ENCODE data around the gene ALDH7A1.
"Not testable (repeated sequence)": the region's sequence is repeated elsewhere in the genome, so short reads cannot be mapped to it uniquely, and the experiment has no call there.

ALDH7A1 gene

GRCh38 chr5:126534553-126534952 lies 60.5 kb downstream of the ALDH7A1 start:
- no peak for DNase-seq

DNA sequence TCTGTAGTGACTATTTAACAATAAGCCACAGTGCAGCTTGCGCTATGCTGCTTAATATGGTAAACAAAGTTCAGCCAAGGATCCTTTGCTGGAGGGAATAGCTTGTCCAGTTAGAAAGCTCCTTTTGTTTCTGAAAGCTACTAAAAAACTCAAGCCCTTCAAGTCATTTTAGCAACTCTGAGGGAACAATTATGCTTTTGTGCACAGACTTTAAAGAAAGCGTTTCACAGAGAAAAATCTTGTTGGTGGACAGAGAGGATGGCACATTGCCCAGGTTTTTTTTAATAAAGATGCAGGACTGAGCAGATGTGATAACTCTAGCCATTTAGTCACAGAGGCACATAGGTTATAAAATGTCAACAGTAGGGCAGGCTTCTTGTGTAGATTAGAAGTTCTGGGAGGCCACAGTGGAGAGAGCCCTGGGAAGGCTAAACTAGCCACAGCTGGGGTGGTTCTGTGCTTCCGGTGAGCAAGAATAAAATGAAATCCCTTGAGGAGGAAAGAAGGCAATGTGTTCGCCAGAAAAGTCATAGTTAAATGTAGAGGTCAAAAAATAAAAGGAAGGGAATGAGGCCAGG lies 63.4 kb downstream of the ALDH7A1 start:
- peak; percentile 42 for DNase-seq

- DNase-seq = peak; percentile 93
These were observed 67.1 kb downstream of the ALDH7A1 start for GRCh38 chr5:126527892-126528291.

DNA sequence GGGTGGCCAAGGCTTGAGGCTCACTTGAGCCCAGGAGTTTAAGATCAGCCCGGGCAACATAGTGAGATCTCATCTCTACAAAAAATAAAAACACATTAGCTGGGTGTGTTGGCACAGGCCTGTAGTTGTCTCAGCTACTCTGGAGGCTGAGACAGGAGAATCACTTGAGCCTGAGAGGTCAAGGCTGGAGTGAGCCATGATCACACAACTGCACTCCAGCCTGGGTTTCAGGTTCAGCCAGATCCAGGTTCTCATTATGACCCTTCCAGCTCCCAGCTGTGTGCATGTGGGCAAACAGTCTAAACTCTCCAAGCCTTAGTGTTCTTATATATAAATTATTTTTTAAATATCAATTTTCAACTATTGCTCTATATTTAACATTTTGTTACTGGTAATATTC lies 67.9 kb downstream of the ALDH7A1 start:
- DNase-seq = no peak

GRCh38 chr5:126526493-126526892 lies 68.5 kb downstream of the ALDH7A1 start:
- no peak for DNase-seq

DNA sequence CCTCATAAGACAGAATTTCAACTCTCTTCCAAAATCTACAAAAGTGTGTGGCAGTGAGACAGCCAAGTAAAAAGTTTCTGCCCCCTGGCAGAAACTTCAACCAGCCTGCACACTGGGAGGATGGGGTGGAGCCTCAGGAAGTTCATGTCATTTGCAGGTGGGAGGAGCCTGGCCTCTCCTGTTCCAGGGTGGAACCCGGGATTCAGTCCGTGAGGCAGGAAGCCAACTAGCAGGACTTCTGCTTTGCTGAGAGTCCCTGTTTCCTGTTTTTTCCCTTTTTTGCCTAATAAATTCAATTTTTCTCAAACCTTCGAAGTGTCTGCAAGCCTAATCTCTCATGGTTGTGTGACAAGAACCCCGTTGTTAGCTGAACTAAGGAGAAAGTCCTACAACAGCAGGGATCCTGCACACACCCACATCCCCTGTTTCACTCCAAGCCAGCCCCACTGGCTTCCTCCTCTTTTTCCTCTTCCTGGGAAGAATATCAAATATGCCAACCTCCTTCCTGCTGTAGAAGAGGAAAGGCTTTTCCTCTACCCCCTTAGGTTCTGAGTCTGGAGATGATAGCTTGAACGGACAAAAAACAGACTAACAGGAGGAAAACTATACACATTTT lies 69.3 kb downstream of the ALDH7A1 start:
- peak; percentile 68 for DNase-seq

GRCh38 chr5:126523818-126524510 lies 71.1 kb downstream of the ALDH7A1 start:
- DNase-seq = peak; percentile 35

- DNase-seq = no peak
These were observed 73.9 kb downstream of the ALDH7A1 start for GRCh38 chr5:126521130-126521529.

DNA sequence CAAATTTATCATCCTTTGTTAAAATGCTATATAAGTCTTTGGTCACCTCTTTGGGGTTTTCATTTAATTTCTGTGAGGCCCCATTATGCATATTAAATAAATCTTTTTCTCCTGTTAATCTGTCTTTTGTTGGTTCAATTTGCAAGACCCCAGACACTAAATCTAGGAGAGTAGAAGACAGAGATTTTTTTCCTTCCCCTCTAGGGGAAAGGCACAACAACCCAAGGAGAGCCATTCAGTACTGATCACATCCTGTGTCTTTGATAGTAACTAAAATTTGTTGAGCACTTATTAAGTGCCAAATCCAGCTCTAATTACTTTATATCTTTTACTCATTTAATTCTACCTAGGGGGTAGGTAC lies 74.4 kb downstream of the ALDH7A1 start:
- DNase-seq = no peak

DNA sequence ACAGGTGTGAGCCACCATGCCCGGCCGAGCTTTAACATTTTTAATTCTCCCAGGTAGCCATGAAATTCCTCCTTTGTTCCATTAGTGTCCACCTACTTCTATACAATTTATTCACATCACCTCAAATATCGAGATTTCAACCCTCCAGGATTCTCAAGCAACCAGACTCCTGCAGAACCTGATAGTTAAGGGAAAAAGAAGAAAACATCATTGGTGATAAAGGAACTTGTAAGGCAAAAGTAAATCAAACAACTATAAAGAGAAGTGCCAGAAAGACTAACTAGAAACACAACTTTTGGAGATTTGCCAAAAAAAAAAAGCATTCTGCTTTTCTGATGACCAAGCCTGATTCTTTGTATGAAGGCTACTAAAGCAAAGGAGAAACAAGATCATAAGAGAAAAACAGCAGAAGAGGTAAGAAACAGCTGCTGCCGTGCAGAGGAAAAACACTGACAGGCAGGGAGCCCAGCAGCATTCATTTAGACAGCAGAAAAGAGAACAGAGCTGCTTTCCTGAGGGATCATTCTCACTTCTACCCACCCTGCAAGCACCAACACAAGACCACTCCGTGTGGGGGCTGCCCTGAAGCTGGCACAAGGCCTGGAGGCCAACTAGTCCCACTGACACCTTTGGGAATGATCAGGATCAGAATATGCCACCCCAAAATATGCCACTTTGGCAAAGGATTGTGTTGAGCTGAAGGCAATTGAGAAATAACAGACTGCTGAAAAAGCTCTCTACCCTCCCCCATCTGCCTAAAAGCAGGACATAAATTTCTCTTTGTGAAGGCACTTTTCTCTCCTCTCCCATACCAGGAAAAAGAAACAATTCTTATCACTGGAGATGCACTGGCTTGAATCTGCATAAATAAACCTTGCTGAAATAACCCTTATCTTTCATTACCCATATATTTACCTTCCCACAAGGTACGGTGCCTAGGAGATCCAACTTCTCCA lies 75.1 kb downstream of the ALDH7A1 start:
- no peak for DNase-seq

- not testable (repeated sequence) for DNase-seq
These were observed 75.8 kb downstream of the ALDH7A1 start for GRCh38 chr5:126519223-126519622.

DNA sequence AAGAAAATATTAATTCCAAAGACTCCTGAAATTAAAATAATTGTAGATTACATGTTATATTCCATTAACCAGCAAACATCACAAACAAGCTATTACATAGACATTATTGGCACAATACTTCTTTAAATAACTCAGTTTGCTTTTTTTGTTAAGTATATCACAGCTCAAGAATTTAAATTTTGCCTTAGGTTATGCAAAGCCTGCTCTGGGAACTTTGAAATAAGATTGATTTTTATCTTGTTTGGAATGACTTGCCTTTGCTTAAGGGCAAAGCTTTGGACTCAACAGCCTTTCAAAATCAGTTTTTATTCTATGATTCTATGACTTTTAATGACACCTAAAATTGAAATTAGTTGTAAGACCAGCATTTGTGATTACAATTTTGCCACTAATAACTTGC lies 78.2 kb downstream of the ALDH7A1 start:
- peak; percentile 24 for DNase-seq

DNA sequence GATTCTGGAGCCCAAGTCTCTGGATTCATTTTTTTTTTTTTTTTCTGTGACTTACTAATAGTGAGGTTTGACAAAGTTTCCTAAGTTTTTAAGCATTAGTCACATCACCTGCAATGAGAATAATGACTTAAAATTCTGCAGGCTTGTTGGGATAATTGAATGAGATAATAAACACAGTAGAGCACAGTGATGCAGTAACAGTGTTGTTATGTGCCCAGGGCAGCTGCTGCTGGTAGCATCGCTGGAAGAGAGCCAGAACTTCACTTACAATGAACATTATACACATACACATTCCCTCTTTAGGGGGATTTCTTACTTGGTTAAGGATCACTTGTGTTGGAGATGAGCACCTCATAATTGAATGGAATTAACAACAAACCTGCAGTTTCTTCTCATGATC lies 78.9 kb downstream of the ALDH7A1 start:
- peak; percentile 57 for DNase-seq

DNA sequence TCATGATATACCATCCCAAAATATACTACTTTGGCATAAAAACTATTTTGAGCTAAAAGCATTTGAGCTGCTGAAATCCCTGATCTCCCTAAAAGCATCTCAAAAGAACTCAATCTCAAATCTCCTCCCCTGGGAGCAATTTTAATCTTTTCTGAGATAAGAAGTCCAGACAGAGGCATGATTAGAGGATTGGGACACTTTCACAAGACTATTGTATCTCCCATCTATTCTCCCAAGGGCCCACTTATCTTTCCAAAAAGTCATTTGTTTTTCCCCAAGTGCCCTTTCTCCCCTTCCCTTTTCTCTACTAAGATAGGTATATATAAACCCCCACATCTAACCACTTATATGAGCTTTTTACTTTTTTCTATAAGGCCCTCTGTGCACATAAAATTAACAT lies 79.7 kb downstream of the ALDH7A1 start:
- DNase-seq = peak; percentile 22

DNA sequence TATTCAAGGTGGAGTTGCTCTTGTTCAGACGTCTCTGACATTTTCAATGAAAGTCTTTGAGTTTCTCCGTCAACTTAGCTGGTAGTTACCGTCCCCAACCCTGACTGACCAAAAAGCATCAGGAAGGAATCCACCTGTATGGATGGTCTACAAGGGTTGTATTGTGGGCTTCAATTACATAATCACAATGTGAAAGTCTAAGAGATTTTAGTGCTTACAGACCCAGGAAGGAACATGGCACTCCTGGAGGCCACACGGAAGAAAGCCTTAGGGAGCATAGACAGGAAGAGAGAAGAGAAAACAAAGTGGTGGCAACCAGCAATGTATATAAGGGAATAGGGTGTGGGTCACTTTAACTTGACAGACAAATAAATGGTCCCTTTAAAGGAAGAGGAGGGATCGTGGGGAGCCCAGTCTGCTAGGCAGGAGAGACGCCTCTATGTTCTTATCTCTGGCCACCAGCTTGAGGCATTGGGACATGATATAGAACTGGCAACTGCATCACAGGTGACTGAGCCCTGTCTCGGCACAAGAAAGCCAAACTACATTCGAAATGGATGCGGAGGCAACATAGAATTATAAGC lies 80.4 kb downstream of the ALDH7A1 start:
- no peak for DNase-seq

- peak; percentile 55 for DNase-seq
These were observed 80.9 kb downstream of the ALDH7A1 start for GRCh38 chr5:126514131-126514557.

GRCh38 chr5:126513703-126514102 lies 81.3 kb downstream of the ALDH7A1 start:
- no peak for DNase-seq

DNA sequence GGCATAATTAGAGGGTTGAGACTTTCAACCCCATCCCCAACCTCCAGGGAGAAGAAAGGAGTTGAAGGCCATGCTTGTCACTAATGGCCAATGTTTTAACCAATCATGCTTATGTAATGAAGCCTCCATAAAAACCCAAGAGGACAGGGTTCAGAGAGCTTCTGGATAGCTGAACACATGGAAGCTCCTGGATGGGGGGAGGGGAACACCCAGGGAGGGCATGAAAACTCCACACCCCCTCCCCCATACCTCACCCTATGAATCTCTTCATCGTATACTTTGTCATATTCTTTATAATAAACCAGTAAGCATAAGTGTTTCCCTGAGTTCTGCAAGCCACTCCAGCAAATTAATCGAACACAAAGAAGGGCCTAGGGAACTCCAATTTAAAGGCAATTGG lies 81.7 kb downstream of the ALDH7A1 start:
- DNase-seq = no peak

DNA sequence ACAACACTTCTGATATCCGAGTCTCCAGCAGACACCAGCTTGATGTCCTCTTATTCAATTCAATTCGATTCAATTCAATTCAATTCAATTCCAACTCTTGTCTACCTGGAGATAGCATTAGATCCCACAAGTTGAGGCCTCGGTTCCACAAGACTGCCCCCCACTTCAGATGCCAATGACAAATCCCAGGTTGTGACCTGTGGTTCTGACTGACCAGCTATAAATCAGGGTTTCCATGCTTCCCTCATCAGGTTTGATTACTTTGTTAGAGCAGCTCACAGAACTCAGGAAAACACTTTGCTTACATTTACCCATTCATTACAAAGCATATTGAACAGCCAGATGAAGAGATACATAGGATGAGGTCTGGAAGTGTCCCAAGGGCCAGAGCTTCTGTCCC lies 82.6 kb downstream of the ALDH7A1 start:
- no peak for DNase-seq

GRCh38 chr5:126511961-126512360 lies 83.1 kb downstream of the ALDH7A1 start:
- DNase-seq = no peak

DNA sequence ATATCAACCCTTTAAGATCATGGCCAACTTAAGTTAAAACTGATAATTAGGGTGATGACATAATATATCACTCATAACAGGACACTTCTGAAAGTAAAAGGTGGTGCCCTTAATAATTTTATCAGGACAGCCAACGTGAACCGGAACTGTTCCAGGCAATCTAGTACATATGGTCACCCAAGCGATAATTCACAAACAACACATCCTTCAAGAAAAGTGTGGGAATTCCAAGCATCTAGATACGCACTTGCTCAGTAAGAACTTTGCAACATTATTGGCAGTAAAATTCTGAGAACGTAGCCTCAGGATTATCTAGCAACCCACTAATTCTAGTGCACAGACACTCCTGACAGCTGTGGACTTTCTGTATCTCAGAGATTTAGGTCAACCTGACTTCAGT lies 85.7 kb downstream of the ALDH7A1 start:
- DNase-seq = no peak

DNA sequence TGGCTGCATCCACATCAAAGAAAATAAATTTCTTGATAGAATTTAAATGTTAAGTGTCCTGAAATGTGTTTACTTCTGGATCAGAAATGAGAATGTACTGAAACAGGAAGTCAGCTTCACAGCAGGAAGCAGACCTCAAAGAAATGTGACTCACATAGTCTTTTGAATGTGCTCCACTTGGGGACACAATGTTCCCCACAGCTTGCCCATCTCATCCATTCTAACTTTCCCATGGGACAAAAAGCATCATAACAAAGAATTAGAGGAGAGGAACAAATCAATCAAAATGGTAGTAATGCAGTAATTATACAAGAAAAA lies 86.1 kb downstream of the ALDH7A1 start:
- DNase-seq = peak; percentile 62

All from fibroblast of skin of back (primary cell).